ENCODE data around the gene INSR.

The INSR gene

DNA sequence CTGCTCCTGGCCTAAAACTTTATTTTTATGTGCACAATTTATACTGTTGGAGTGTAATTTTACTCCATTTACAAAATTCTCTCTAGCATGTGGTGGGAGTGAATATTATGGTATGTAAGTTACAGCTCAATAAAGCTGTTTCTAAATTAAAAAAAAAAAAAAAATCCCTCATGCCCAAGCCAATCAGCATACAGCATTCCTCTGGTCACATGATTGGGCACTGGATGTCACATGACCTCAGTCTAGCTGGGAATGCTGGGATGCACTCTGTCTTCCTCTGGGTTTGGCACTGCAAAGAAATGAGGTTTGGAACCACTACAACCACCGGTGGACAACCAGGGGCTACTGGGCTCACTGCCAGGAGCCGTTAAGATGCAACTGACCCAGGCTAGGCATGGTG is 157.1 kb downstream of the INSR start:
- no peak overlapping the region for H3K9ac ChIP-seq (ENCODE audit: low read length)
- H3K27ac ChIP-seq (ENCODE audit: low read depth, low read length) = no peak overlapping the region
- H3K9me3 ChIP-seq (ENCODE audit: control insufficient read depth, insufficient read depth, low read depth, low read length) = peaks cover 8% of the 10 kb centered on the region
- H3K4me1 ChIP-seq (ENCODE audit: control insufficient read depth, insufficient read depth, low read length) = no peaks in the 10 kb centered on the region
- H3K27me3 ChIP-seq (ENCODE audit: control insufficient read depth, insufficient read depth, low read length) = no peaks in the 10 kb centered on the region
- H3K4me3 ChIP-seq (ENCODE audit: low read depth, low read length) = no peak overlapping the region
- peaks cover 41% of the 10 kb centered on the region for H3K36me3 ChIP-seq (ENCODE audit: control insufficient read depth, insufficient read depth, low read length)

DNA sequence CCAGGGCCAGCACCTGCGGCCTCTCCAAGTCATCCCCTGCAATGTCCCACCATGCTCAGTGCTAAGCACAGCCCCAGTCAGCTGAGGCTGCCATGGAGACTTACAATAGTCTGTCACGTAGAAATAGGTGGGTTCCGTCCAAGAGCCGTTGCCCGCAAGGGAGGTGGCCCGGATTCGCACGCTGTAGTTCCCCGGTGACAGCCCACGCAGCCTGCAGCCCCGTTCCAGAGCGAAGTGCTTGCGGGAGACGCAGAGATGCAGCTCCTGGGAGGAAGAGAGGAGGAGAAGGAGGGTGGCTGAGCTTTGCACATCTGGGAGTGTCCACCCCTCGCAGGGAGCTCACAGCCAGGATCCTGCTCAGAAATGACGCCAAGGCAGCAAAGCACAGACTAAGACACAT is 162.2 kb downstream of the INSR start:
- no peak overlapping the region for H3K4me3 ChIP-seq (ENCODE audit: low read depth, low read length)
- no peaks in the 10 kb centered on the region for H3K4me1 ChIP-seq (ENCODE audit: control insufficient read depth, insufficient read depth, low read length)
- H3K9me3 ChIP-seq (ENCODE audit: control insufficient read depth, insufficient read depth, low read depth, low read length) = 0 out of 2 replicates have a peak, but pooled peaks cover under 1% of the 10 kb centered on the region
- no peak overlapping the region for H3K27ac ChIP-seq (ENCODE audit: low read depth, low read length)
- H3K9ac ChIP-seq (ENCODE audit: low read length) = no peak overlapping the region
- peaks cover 37% of the 10 kb centered on the region for H3K36me3 ChIP-seq (ENCODE audit: control insufficient read depth, insufficient read depth, low read length)
- H3K27me3 ChIP-seq (ENCODE audit: control insufficient read depth, insufficient read depth, low read length) = no peaks in the 10 kb centered on the region

DNA sequence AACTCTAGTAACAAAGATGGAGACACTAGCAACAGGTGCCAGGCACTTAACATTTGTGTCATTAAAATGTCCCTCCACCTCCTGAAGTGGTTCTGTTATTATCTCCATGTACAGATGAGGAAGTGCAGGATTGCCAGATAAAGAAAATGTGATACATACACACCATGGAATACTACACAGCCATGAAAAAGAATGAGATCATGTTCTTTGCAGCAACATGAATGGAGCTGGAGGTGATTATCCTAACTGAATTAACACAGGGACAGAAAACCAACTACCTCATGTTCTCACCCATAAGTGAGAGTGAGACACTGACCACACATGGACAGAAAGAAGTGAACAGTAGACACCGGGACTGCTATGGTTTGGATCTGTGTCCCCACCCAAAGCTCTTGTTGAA is 164.2 kb downstream of the INSR start:
- no peaks in the 10 kb centered on the region for H3K27me3 ChIP-seq (ENCODE audit: control insufficient read depth, insufficient read depth, low read length)
- no peak overlapping the region for H3K27ac ChIP-seq (ENCODE audit: low read depth, low read length)
- H3K36me3 ChIP-seq (ENCODE audit: control insufficient read depth, insufficient read depth, low read length) = peaks cover 53% of the 10 kb centered on the region
- H3K4me3 ChIP-seq (ENCODE audit: low read depth, low read length) = no peak overlapping the region
- no peak overlapping the region for H3K9ac ChIP-seq (ENCODE audit: low read length)
- peaks cover 21% of the 10 kb centered on the region for H3K9me3 ChIP-seq (ENCODE audit: control insufficient read depth, insufficient read depth, low read depth, low read length)
- no peaks in the 10 kb centered on the region for H3K4me1 ChIP-seq (ENCODE audit: control insufficient read depth, insufficient read depth, low read length)

DNA sequence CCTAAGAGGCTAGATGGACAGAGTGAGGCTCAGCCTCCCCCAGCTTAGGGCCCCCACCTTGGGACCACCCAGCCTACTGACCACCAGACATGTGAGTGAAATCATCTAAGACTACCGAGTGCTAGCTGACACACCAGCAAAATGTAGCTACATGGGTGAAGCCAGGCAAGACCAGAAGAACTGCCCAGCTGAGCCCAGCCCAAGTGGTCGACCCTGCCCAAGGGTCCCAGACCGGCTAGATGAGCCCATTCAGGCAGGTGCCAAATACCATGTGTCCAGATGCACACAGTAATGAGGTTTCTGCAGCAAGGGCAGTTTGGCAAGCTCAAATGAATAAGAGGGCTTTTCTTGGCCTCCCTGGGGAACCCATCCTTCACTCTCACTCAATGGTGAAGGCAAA is 168.1 kb downstream of the INSR start:
- Histone ChIP-seq H3K9ac (ENCODE audit: low read length) (no peak overlapping the region), H3K36me3 (ENCODE audit: control insufficient read depth, insufficient read depth, low read length) (peaks cover 61% of the 10 kb centered on the region), H3K9me3 (ENCODE audit: control insufficient read depth, insufficient read depth, low read depth, low read length) (peaks cover 24% of the 10 kb centered on the region), H3K4me1 (ENCODE audit: control insufficient read depth, insufficient read depth, low read length) (no peaks in the 10 kb centered on the region), H3K4me3 (ENCODE audit: low read depth, low read length) (no peak overlapping the region), H3K27ac (ENCODE audit: low read depth, low read length) (no peak overlapping the region), H3K27me3 (ENCODE audit: control insufficient read depth, insufficient read depth, low read length) (no peaks in the 10 kb centered on the region)

DNA sequence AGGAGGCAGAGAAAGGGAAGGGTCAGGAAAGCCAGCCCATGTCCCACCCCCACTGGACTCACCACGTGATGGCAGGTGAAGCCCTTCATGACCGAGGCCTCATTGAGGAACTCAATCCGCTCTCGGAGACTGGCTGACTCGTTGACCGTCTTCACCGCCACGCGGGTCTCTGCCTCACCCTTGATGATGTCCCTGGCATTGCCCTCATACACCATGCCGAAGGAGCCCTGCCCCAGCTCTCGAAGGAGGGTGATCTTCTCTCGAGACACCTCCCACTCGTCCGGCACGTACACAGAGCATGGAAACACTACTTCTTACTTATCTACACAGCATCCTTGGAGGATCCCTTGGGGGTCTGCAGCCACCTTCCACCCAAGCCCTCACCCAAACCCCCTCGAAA is 169.0 kb downstream of the INSR start:
- no peak overlapping the region for H3K4me3 ChIP-seq (ENCODE audit: low read depth, low read length)
- peaks cover 64% of the 10 kb centered on the region for H3K36me3 ChIP-seq (ENCODE audit: control insufficient read depth, insufficient read depth, low read length)
- no peaks in the 10 kb centered on the region for H3K27me3 ChIP-seq (ENCODE audit: control insufficient read depth, insufficient read depth, low read length)
- H3K27ac ChIP-seq (ENCODE audit: low read depth, low read length) = no peak overlapping the region
- no peak overlapping the region for H3K9ac ChIP-seq (ENCODE audit: low read length)
- peaks cover 24% of the 10 kb centered on the region for H3K9me3 ChIP-seq (ENCODE audit: control insufficient read depth, insufficient read depth, low read depth, low read length)
- H3K4me1 ChIP-seq (ENCODE audit: control insufficient read depth, insufficient read depth, low read length) = no peaks in the 10 kb centered on the region

DNA sequence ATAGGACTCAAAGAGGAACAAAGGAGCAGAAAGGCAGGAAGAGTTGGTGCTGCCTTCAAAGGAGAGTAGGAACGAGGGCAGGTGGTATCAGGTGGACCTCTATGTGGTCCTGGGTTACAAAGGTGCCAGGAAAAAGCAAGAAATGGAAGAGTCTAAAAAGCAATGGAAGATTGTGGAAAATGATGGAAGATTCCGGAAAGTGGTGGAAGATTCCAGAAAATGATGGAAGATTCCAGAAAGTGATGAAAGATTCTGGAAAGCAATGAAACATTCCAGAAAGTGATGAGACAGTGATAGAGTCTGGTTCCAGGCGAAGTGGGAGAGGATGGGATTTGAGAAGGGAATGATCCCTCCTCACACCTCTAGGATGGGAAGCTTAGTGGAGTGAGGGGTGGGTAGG is 169.4 kb downstream of the INSR start:
- Histone ChIP-seq H3K27ac (ENCODE audit: low read depth, low read length) (no peak overlapping the region), H3K9me3 (ENCODE audit: control insufficient read depth, insufficient read depth, low read depth, low read length) (peaks cover 24% of the 10 kb centered on the region), H3K27me3 (ENCODE audit: control insufficient read depth, insufficient read depth, low read length) (no peaks in the 10 kb centered on the region), H3K36me3 (ENCODE audit: control insufficient read depth, insufficient read depth, low read length) (peaks cover 61% of the 10 kb centered on the region), H3K4me1 (ENCODE audit: control insufficient read depth, insufficient read depth, low read length) (no peaks in the 10 kb centered on the region), H3K9ac (ENCODE audit: low read length) (no peak overlapping the region), H3K4me3 (ENCODE audit: low read depth, low read length) (no peak overlapping the region)

DNA sequence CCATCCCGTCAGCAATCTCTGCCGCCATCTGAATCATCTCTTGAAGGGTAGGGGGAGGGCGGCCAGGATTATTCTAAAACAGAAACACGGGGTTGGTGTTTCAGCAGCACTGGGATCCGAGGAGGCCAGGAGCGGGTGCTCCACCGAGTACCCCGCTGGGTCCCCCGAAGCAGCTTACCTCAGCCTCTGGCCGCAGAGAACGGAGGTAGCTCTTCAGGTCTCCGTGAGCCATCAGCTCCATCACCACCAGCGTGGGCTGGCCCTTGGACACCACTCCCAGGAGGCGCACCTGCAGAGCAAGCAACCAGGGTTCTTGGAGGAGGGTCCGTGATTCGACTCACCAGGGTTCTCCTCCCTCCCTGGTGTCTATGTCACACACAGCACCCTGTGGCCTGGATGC is 171.5 kb downstream of the INSR start:
- H3K9me3 ChIP-seq (ENCODE audit: control insufficient read depth, insufficient read depth, low read depth, low read length) = peaks cover 24% of the 10 kb centered on the region
- no peaks in the 10 kb centered on the region for H3K27me3 ChIP-seq (ENCODE audit: control insufficient read depth, insufficient read depth, low read length)
- peaks cover 56% of the 10 kb centered on the region for H3K36me3 ChIP-seq (ENCODE audit: control insufficient read depth, insufficient read depth, low read length)
- H3K27ac ChIP-seq (ENCODE audit: low read depth, low read length) = no peak overlapping the region
- no peak overlapping the region for H3K4me3 ChIP-seq (ENCODE audit: low read depth, low read length)
- H3K9ac ChIP-seq (ENCODE audit: low read length) = no peak overlapping the region
- H3K4me1 ChIP-seq (ENCODE audit: control insufficient read depth, insufficient read depth, low read length) = no peaks in the 10 kb centered on the region

DNA sequence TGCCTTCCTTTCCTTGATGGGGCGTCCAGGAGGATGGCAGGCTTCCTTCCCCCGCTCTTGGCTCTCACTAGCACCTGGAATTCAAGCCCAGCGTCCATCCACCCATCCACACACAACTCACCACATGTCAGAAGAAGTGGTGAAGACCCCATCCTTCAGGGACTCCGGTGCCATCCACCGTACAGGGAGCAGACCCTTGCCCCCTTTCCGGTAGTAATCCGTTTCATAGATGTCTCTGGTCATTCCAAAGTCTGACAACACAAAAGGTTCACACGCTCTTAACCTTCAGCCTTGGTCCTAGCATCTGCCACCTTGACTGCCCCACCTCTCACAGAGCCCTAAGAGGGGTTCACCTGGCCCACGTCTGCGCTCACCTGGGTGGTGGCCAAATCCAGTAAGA is 173.7 kb downstream of the INSR start:
- H3K36me3 ChIP-seq (ENCODE audit: control insufficient read depth, insufficient read depth, low read length) = peaks cover 43% of the 10 kb centered on the region

DNA sequence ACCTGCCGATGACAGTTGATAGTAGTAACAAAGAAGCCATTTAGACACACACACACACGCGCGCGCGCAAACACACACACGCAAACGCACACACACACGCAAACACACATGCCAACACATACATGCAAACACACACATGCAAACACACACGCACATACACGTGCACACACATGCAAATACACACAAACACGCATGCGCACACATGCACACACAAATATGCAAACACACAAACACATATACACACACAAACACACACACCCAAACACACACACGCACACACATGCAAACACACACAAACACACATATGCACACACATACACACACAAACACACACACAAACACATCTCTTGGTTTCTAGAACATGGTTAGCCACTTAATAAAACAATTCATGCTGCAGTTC is 174.6 kb downstream of the INSR start:
- H3K36me3 ChIP-seq (ENCODE audit: control insufficient read depth, insufficient read depth, low read length) = peaks cover 39% of the 10 kb centered on the region
- H3K9ac ChIP-seq (ENCODE audit: low read length) = no peak overlapping the region

More for the DNA sequence above, 173.7 kb downstream of the INSR start:
- Histone ChIP-seq H3K9ac (ENCODE audit: low read length) (no peak overlapping the region), H3K27me3 (ENCODE audit: control insufficient read depth, insufficient read depth, low read length) (no peaks in the 10 kb centered on the region), H3K27ac (ENCODE audit: low read depth, low read length) (no peak overlapping the region), H3K9me3 (ENCODE audit: control insufficient read depth, insufficient read depth, low read depth, low read length) (peaks cover 8% of the 10 kb centered on the region), H3K4me1 (ENCODE audit: control insufficient read depth, insufficient read depth, low read length) (no peaks in the 10 kb centered on the region), H3K4me3 (ENCODE audit: low read depth, low read length) (no peak overlapping the region)

DNA sequence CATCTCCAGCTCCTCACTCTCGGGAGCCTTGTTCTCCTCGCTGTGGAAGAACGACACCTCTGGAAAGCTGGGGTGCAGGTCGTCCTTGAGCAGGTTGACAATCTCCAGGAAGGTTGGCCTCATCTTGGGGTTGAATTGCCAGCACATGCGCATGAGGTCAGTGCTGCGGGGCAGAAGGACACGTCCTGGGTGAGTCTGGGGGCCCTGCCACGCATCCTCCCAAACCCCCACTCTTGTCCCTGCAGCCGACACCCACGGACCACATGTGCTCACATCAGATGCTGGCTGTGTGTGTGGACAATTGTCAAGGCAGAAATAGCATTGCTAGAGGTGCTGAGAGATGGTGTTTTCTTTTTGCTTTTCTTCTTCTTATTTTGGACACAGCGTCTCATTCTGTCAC is 177.0 kb downstream of the INSR start:
- Histone ChIP-seq H3K4me1 (ENCODE audit: control insufficient read depth, insufficient read depth, low read length) (no peaks in the 10 kb centered on the region), H3K27me3 (ENCODE audit: control insufficient read depth, insufficient read depth, low read length) (no peaks in the 10 kb centered on the region), H3K27ac (ENCODE audit: low read depth, low read length) (no peak overlapping the region), H3K9ac (ENCODE audit: low read length) (no peak overlapping the region), H3K4me3 (ENCODE audit: low read depth, low read length) (no peak overlapping the region), H3K9me3 (ENCODE audit: control insufficient read depth, insufficient read depth, low read depth, low read length) (peaks cover 5% of the 10 kb centered on the region; the same call in 1 of the 2 replicates), H3K36me3 (ENCODE audit: control insufficient read depth, insufficient read depth, low read length) (peaks cover 39% of the 10 kb centered on the region)

More for the DNA sequence above, 174.6 kb downstream of the INSR start:
- H3K4me1 ChIP-seq (ENCODE audit: control insufficient read depth, insufficient read depth, low read length) = no peaks in the 10 kb centered on the region
- H3K4me3 ChIP-seq (ENCODE audit: low read depth, low read length) = no peak overlapping the region
- H3K27ac ChIP-seq (ENCODE audit: low read depth, low read length) = no peak overlapping the region
- H3K9me3 ChIP-seq (ENCODE audit: control insufficient read depth, insufficient read depth, low read depth, low read length) = no peaks in the 10 kb centered on the region
- H3K27me3 ChIP-seq (ENCODE audit: control insufficient read depth, insufficient read depth, low read length) = no peaks in the 10 kb centered on the region

DNA sequence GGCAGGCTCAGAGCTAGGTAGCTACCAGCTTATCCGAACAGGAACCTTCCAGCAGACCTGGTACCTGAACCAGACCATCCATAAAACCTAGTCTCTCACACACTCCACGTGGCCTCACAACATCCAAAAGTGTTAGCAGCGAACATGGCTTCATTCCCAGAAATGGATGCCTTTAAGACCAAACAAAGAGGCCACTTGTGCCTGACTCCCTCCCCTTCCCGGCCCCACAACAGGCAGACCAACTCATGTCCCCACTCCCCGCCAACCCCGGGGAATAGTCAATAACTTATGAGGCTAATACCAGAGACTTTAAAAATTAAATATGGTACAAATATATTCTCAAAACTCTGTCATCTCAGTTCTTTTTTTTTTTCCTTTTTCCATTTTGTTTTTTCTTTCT is 178.5 kb downstream of the INSR start:
- peaks cover 5% of the 10 kb centered on the region; the same call in 1 of the 2 replicates for H3K9me3 ChIP-seq (ENCODE audit: control insufficient read depth, insufficient read depth, low read depth, low read length)
- peaks cover 30% of the 10 kb centered on the region for H3K36me3 ChIP-seq (ENCODE audit: control insufficient read depth, insufficient read depth, low read length)
- no peaks in the 10 kb centered on the region for H3K4me1 ChIP-seq (ENCODE audit: control insufficient read depth, insufficient read depth, low read length)
- no peak overlapping the region for H3K27ac ChIP-seq (ENCODE audit: low read depth, low read length)
- no peak overlapping the region for H3K9ac ChIP-seq (ENCODE audit: low read length)
- no peaks in the 10 kb centered on the region for H3K27me3 ChIP-seq (ENCODE audit: control insufficient read depth, insufficient read depth, low read length)
- H3K4me3 ChIP-seq (ENCODE audit: low read depth, low read length) = no peak overlapping the region

DNA sequence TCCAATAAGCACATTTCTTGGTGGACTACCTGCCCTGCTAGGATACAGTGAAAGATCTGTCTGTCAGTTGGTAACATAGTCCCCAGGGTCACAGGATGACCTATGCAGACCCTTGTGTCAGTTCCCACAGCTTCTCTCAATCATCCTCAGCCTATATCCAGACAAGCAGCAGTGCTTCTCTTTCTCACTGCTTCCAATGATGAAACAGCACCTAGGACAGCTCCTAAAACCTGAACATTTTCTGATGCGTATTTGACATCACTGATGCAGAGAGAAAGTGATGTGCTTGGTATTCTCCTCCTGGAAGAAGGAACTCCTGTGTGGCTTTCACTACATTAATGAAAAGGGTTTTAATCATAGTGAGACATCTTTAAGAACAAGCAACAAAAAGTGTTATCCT is 181.0 kb downstream of the INSR start:
- no peak overlapping the region for H3K4me3 ChIP-seq (ENCODE audit: low read depth, low read length)
- no peaks in the 10 kb centered on the region for H3K27me3 ChIP-seq (ENCODE audit: control insufficient read depth, insufficient read depth, low read length)
- no peak overlapping the region for H3K27ac ChIP-seq (ENCODE audit: low read depth, low read length)
- H3K9me3 ChIP-seq (ENCODE audit: control insufficient read depth, insufficient read depth, low read depth, low read length) = peaks cover 9% of the 10 kb centered on the region; the same call in 1 of the 2 replicates
- H3K36me3 ChIP-seq (ENCODE audit: control insufficient read depth, insufficient read depth, low read length) = peaks cover 15% of the 10 kb centered on the region; the same call in 1 of the 2 replicates
- 0 out of 2 replicates have a peak, but pooled peaks cover 5% of the 10 kb centered on the region for H3K4me1 ChIP-seq (ENCODE audit: control insufficient read depth, insufficient read depth, low read length)
- H3K9ac ChIP-seq (ENCODE audit: low read length) = no peak overlapping the region

Measured in HUES6 (cell line).